ENCODE results near the gene ABCG1.

ABCG1 gene

DNA sequence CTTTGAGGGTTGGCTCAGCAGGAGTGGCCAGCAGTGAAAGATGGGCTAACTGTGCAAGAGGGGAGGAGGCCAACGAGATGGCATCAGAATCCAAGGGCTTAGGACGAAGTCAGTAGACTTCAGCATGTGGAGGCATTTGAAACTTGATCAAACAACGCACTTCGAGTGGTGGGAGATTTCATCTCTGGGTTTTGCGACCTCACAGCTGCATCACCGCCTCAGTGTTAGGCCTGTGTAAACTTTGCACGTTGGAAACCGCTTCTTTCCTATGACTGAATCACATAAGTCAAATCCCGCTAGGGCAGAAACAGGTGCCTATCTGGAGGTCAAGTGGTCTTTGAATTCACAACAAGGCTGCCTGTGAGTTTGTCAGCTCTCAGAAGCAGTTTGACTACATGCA, 78.4 kb downstream of the ABCG1 start:
- no peak for TF ChIP-seq CTCF (IDR thresholded peaks at IDR 0.05; ENCODE audit: insufficient read depth, missing control alignments)
- DNase-seq (ENCODE audit: insufficient read length, low spot score) (no peak), FAIRE-seq (no peak)

DNA sequence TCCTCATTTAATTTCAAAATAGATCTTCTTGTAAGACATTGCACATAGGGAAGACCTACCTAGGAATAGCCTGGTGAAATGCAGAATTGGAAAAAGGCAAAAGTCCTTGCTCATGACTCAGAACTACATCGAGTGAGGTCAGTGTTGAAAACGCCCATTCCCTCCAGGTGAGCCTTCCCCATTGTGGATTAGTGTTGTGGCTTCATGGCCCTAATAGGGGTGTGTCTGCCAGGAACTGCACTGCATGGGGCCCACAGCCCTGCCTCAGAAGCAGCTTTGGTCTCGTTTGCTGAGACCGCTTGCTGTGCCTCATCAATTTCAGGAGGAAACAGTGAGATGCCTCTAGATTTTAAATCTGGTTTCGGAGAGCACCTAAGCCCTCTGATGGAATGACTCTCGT, 79.3 kb downstream of the ABCG1 start:
- no peak for FAIRE-seq
- no peak for DNase-seq (ENCODE audit: insufficient read length, low spot score)
- TF ChIP-seq CTCF (IDR thresholded peaks at IDR 0.05; ENCODE audit: insufficient read depth, missing control alignments): no peak

GRCh38 chr21:42298657-42299056, 79.7 kb downstream of the ABCG1 start:
- FAIRE-seq (no peak), DNase-seq (ENCODE audit: insufficient read length, low spot score) (no peak)
- no peak for TF ChIP-seq CTCF (IDR thresholded peaks at IDR 0.05; ENCODE audit: insufficient read depth, missing control alignments)

GRCh38 chr21:42299324-42300044, 80.5 kb downstream of the ABCG1 start:
- no peak for TF ChIP-seq CTCF (IDR thresholded peaks at IDR 0.05; ENCODE audit: insufficient read depth, missing control alignments)
- DNase-seq (ENCODE audit: insufficient read length, low spot score) (no peak), FAIRE-seq (no peak)

- DNase-seq (ENCODE audit: insufficient read length, low spot score): no peak
- TF ChIP-seq CTCF (IDR thresholded peaks at IDR 0.05; ENCODE audit: insufficient read depth, missing control alignments): no peak
- FAIRE-seq: no peak
These were observed 81.2 kb downstream of the ABCG1 start for GRCh38 chr21:42300045-42300583.

DNA sequence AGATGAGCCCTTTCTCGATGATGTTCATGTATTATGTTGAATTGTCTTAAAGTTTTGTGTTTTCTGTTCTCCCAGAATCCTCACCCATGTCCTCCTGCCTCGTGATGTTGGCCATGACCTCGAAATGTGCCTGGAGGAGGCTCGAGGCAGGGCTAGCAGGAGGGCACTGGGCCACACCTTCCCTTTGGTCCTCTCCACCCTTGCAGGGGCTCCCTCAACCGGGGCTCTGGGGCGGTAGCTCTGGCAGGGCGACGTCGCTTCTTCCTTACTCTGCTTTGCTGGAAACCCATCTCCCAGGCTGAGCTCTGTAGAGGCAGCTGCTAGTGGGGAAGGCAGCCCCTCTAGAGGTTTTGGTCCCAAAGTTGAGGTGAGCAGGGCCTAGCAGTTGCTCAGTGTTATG, 82.0 kb downstream of the ABCG1 start:
- TF ChIP-seq CTCF (IDR thresholded peaks at IDR 0.05; ENCODE audit: insufficient read depth, missing control alignments): no peak
- no peak for DNase-seq (ENCODE audit: insufficient read length, low spot score)
- FAIRE-seq: no peak

DNA sequence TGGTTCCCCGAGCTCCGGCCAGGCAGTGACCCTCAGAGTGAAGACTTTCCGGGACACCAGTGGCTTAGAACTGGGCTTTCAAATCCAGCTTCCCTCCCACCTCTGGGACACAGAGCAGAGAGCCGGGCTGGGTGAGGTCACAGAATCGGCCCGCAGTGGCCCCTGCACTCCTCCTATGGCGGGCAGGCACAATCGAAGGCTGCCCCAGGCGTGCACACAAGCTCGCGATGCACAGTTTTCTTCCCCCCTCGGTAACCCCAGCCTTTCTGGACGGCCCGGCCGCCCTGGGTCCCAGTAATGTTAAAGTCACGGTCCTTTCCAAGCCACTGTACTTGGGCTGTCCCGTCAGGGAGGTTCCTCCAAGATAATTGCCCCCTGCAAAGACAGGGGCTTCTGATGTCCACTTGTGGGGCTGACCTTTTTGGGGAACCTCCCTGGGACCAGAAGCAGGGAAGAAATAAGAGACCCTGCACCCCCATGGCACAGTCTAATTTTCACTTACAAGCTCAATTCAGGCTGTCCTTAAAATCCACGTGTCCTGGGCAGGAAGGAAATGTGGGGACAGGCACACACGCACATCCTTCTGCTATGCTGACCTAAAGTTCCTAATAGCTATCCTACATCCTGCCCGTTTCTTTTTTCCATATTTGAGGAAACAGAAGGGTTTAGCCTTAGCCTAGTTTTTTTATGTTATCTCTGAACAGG, 82.6 kb downstream of the ABCG1 start:
- DNase-seq (ENCODE audit: insufficient read length, low spot score) (no peak), FAIRE-seq (no peak)
- TF ChIP-seq CTCF (IDR thresholded peaks at IDR 0.05; ENCODE audit: insufficient read depth, missing control alignments): no peak
